ENCODE measurements around the gene SYT1.

SYT1 gene

GRCh38 chr12:78977304-78977867, 112.8 kb downstream of the SYT1 start:
- TF ChIP-seq TAF1 (IDR thresholded peaks at IDR 0.05; ENCODE audit: borderline replicate concordance, low read depth, low read length), result no peak
- no peak for TF ChIP-seq POLR2AphosphoS5 (IDR thresholded peaks at IDR 0.05; ENCODE audit: low read depth, low read length)
- TF ChIP-seq POLR2A (IDR thresholded peaks at IDR 0.05; ENCODE audit: low read depth, low read length), result no peak
- no peak for FAIRE-seq
- no peak for DNase-seq (ENCODE audit: insufficient read length)

- TF ChIP-seq POLR2AphosphoS5 (IDR thresholded peaks at IDR 0.05; ENCODE audit: low read depth, low read length) (no peak), POLR2A (IDR thresholded peaks at IDR 0.05; ENCODE audit: low read depth, low read length) (no peak), TAF1 (IDR thresholded peaks at IDR 0.05; ENCODE audit: borderline replicate concordance, low read depth, low read length) (no peak)
- DNase-seq (ENCODE audit: insufficient read length), result no peak
- FAIRE-seq, result no peak
These were observed 129.7 kb downstream of the SYT1 start for GRCh38 chr12:78994168-78994791.

- TF ChIP-seq TAF1 (IDR thresholded peaks at IDR 0.05; ENCODE audit: borderline replicate concordance, low read depth, low read length) (no peak), POLR2A (IDR thresholded peaks at IDR 0.05; ENCODE audit: low read depth, low read length) (no peak), POLR2AphosphoS5 (IDR thresholded peaks at IDR 0.05; ENCODE audit: low read depth, low read length) (no peak)
- DNase-seq (ENCODE audit: insufficient read length), result no peak
- no peak for FAIRE-seq
These were observed 135.9 kb downstream of the SYT1 start for GRCh38 chr12:79000501-79000900.

GRCh38 chr12:79001404-79001803, 136.8 kb downstream of the SYT1 start:
- FAIRE-seq (no peak), DNase-seq (ENCODE audit: insufficient read length) (no peak)
- TF ChIP-seq POLR2AphosphoS5 (IDR thresholded peaks at IDR 0.05; ENCODE audit: low read depth, low read length) (no peak), TAF1 (IDR thresholded peaks at IDR 0.05; ENCODE audit: borderline replicate concordance, low read depth, low read length) (no peak), POLR2A (IDR thresholded peaks at IDR 0.05; ENCODE audit: low read depth, low read length) (no peak)

- FAIRE-seq, result no peak
- TF ChIP-seq TAF1 (IDR thresholded peaks at IDR 0.05; ENCODE audit: borderline replicate concordance, low read depth, low read length), result no peak
- no peak for TF ChIP-seq POLR2A (IDR thresholded peaks at IDR 0.05; ENCODE audit: low read depth, low read length)
- no peak for TF ChIP-seq POLR2AphosphoS5 (IDR thresholded peaks at IDR 0.05; ENCODE audit: low read depth, low read length)
- DNase-seq (ENCODE audit: insufficient read length), result no peak
These were observed 141.7 kb downstream of the SYT1 start for GRCh38 chr12:79006306-79006705.

GRCh38 chr12:79008591-79008990, 144.0 kb downstream of the SYT1 start:
- no peak for FAIRE-seq
- TF ChIP-seq POLR2A (IDR thresholded peaks at IDR 0.05; ENCODE audit: low read depth, low read length) (no peak), POLR2AphosphoS5 (IDR thresholded peaks at IDR 0.05; ENCODE audit: low read depth, low read length) (no peak), TAF1 (IDR thresholded peaks at IDR 0.05; ENCODE audit: borderline replicate concordance, low read depth, low read length) (no peak)
- DNase-seq (ENCODE audit: insufficient read length), result no peak

GRCh38 chr12:79012636-79013035, 148.1 kb downstream of the SYT1 start:
- DNase-seq (ENCODE audit: insufficient read length) (no peak), FAIRE-seq (no peak)
- TF ChIP-seq TAF1 (IDR thresholded peaks at IDR 0.05; ENCODE audit: borderline replicate concordance, low read depth, low read length) (no peak), POLR2AphosphoS5 (IDR thresholded peaks at IDR 0.05; ENCODE audit: low read depth, low read length) (no peak), POLR2A (IDR thresholded peaks at IDR 0.05; ENCODE audit: low read depth, low read length) (no peak)

- no peak for TF ChIP-seq POLR2A (IDR thresholded peaks at IDR 0.05; ENCODE audit: low read depth, low read length)
- TF ChIP-seq POLR2AphosphoS5 (IDR thresholded peaks at IDR 0.05; ENCODE audit: low read depth, low read length), result no peak
- no peak for TF ChIP-seq TAF1 (IDR thresholded peaks at IDR 0.05; ENCODE audit: borderline replicate concordance, low read depth, low read length)
- DNase-seq (ENCODE audit: insufficient read length) (no peak), FAIRE-seq (no peak)
These were observed 151.6 kb downstream of the SYT1 start for GRCh38 chr12:79016181-79016580.

GRCh38 chr12:79019672-79020071, 155.1 kb downstream of the SYT1 start:
- FAIRE-seq (no peak), DNase-seq (ENCODE audit: insufficient read length) (no peak)
- no peak for TF ChIP-seq TAF1 (IDR thresholded peaks at IDR 0.05; ENCODE audit: borderline replicate concordance, low read depth, low read length)
- no peak for TF ChIP-seq POLR2AphosphoS5 (IDR thresholded peaks at IDR 0.05; ENCODE audit: low read depth, low read length)
- no peak for TF ChIP-seq POLR2A (IDR thresholded peaks at IDR 0.05; ENCODE audit: low read depth, low read length)

- TF ChIP-seq POLR2AphosphoS5 (IDR thresholded peaks at IDR 0.05; ENCODE audit: low read depth, low read length), result no peak
- no peak for TF ChIP-seq TAF1 (IDR thresholded peaks at IDR 0.05; ENCODE audit: borderline replicate concordance, low read depth, low read length)
- no peak for TF ChIP-seq POLR2A (IDR thresholded peaks at IDR 0.05; ENCODE audit: low read depth, low read length)
- no peak for FAIRE-seq
These were observed 155.5 kb downstream of the SYT1 start for GRCh38 chr12:79020106-79020505.

GRCh38 chr12:79021021-79021420, 156.4 kb downstream of the SYT1 start:
- TF ChIP-seq POLR2A (IDR thresholded peaks at IDR 0.05; ENCODE audit: low read depth, low read length) (no peak), TAF1 (IDR thresholded peaks at IDR 0.05; ENCODE audit: borderline replicate concordance, low read depth, low read length) (no peak), POLR2AphosphoS5 (IDR thresholded peaks at IDR 0.05; ENCODE audit: low read depth, low read length) (no peak)
- DNase-seq (ENCODE audit: insufficient read length) (no peak), FAIRE-seq (no peak)

More at GRCh38 chr12:79020106-79020505, 155.5 kb downstream of the SYT1 start:
- no peak for DNase-seq (ENCODE audit: insufficient read length)

GRCh38 chr12:79023261-79023660, 158.7 kb downstream of the SYT1 start:
- DNase-seq (ENCODE audit: insufficient read length) (no peak), FAIRE-seq (no peak)
- TF ChIP-seq TAF1 (IDR thresholded peaks at IDR 0.05; ENCODE audit: borderline replicate concordance, low read depth, low read length) (no peak), POLR2A (IDR thresholded peaks at IDR 0.05; ENCODE audit: low read depth, low read length) (no peak), POLR2AphosphoS5 (IDR thresholded peaks at IDR 0.05; ENCODE audit: low read depth, low read length) (no peak)

All from GM12892 (cell line).